ENCODE results near the gene NLRP11.

Gene NLRP11

DNA sequence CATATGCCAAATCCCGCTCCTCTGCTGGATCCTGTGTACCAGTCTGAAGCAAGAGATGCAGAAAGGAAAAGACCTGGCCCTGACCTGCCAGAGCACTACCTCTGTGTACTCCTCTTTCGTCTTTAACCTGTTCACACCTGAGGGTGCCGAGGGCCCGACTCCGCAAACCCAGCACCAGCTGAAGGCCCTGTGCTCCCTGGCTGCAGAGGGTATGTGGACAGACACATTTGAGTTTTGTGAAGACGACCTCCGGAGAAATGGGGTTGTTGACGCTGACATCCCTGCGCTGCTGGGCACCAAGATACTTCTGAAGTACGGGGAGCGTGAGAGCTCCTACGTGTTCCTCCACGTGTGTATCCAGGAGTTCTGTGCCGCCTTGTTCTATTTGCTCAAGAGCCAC lies 26.6 kb upstream of the NLRP11 start:
- TF ChIP-seq YY1 (IDR thresholded peaks at IDR 0.05; ENCODE audit: low read depth) (no peak), TCF12 (IDR thresholded peaks at IDR 0.05; ENCODE audit: low read depth) (no peak), TEAD4 (IDR thresholded peaks at IDR 0.05) (no peak), RAD21 (IDR thresholded peaks at IDR 0.05; ENCODE audit: low read depth) (no peak), FOXM1 (IDR thresholded peaks at IDR 0.05; ENCODE audit: borderline replicate concordance, low read depth) (no peak), CREB1 (IDR thresholded peaks at IDR 0.05; ENCODE audit: low read depth) (no peak), ZBTB7A (IDR thresholded peaks at IDR 0.05; ENCODE audit: low read depth) (no peak), NFIC (IDR thresholded peaks at IDR 0.05) (no peak), CEBPB (IDR thresholded peaks at IDR 0.05) (no peak), EGR1 (IDR thresholded peaks at IDR 0.05) (no peak), TAF1 (IDR thresholded peaks at IDR 0.05; ENCODE audit: low read depth) (no peak), EP300 (IDR thresholded peaks at IDR 0.05; ENCODE audit: borderline replicate concordance) (no peak)
- TF ChIP-seq, protein P1, sequence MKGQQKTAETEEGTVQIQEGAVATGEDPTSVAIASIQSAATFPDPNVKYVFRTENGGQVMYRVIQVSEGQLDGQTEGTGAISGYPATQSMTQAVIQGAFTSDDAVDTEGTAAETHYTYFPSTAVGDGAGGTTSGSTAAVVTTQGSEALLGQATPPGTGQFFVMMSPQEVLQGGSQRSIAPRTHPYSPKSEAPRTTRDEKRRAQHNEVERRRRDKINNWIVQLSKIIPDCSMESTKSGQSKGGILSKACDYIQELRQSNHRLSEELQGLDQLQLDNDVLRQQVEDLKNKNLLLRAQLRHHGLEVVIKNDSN (IDR thresholded peaks at IDR 0.05): no peak
- TF ChIP-seq, protein P2, sequence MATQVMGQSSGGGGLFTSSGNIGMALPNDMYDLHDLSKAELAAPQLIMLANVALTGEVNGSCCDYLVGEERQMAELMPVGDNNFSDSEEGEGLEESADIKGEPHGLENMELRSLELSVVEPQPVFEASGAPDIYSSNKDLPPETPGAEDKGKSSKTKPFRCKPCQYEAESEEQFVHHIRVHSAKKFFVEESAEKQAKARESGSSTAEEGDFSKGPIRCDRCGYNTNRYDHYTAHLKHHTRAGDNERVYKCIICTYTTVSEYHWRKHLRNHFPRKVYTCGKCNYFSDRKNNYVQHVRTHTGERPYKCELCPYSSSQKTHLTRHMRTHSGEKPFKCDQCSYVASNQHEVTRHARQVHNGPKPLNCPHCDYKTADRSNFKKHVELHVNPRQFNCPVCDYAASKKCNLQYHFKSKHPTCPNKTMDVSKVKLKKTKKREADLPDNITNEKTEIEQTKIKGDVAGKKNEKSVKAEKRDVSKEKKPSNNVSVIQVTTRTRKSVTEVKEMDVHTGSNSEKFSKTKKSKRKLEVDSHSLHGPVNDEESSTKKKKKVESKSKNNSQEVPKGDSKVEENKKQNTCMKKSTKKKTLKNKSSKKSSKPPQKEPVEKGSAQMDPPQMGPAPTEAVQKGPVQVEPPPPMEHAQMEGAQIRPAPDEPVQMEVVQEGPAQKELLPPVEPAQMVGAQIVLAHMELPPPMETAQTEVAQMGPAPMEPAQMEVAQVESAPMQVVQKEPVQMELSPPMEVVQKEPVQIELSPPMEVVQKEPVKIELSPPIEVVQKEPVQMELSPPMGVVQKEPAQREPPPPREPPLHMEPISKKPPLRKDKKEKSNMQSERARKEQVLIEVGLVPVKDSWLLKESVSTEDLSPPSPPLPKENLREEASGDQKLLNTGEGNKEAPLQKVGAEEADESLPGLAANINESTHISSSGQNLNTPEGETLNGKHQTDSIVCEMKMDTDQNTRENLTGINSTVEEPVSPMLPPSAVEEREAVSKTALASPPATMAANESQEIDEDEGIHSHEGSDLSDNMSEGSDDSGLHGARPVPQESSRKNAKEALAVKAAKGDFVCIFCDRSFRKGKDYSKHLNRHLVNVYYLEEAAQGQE (IDR thresholded peaks at IDR 0.05; ENCODE audit: low read depth): no peak
- TF ChIP-seq, protein P3, sequence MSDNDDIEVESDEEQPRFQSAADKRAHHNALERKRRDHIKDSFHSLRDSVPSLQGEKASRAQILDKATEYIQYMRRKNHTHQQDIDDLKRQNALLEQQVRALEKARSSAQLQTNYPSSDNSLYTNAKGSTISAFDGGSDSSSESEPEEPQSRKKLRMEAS (IDR thresholded peaks at IDR 0.05): no peak

DNA sequence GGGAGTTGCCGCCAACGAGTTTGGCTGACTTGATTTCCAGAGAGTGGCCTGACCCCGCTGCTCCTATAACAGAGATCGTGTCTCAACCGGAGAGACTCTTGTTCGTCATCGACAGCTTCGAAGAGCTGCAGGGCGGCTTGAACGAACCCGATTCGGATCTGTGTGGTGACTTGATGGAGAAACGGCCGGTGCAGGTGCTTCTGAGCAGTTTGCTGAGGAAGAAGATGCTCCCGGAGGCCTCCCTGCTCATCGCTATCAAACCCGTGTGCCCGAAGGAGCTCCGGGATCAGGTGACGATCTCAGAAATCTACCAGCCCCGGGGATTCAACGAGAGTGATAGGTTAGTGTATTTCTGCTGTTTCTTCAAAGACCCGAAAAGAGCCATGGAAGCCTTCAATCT lies 26.2 kb upstream of the NLRP11 start:
- TF ChIP-seq, protein P3 (IDR thresholded peaks at IDR 0.05): no peak
- TF ChIP-seq TCF12 (IDR thresholded peaks at IDR 0.05; ENCODE audit: low read depth): no peak
- no peak for TF ChIP-seq TAF1 (IDR thresholded peaks at IDR 0.05; ENCODE audit: low read depth)
- no peak for TF ChIP-seq FOXM1 (IDR thresholded peaks at IDR 0.05; ENCODE audit: borderline replicate concordance, low read depth)
- TF ChIP-seq, protein P2 (IDR thresholded peaks at IDR 0.05; ENCODE audit: low read depth): no peak
- TF ChIP-seq RAD21 (IDR thresholded peaks at IDR 0.05; ENCODE audit: low read depth): no peak
- TF ChIP-seq, protein P1 (IDR thresholded peaks at IDR 0.05): no peak
- TF ChIP-seq ZBTB7A (IDR thresholded peaks at IDR 0.05; ENCODE audit: low read depth): no peak
- no peak for TF ChIP-seq CREB1 (IDR thresholded peaks at IDR 0.05; ENCODE audit: low read depth)
- no peak for TF ChIP-seq YY1 (IDR thresholded peaks at IDR 0.05; ENCODE audit: low read depth)
- no peak for TF ChIP-seq EP300 (IDR thresholded peaks at IDR 0.05; ENCODE audit: borderline replicate concordance)
- no peak for TF ChIP-seq CEBPB (IDR thresholded peaks at IDR 0.05)
- TF ChIP-seq EGR1 (IDR thresholded peaks at IDR 0.05): no peak
- no peak for TF ChIP-seq NFIC (IDR thresholded peaks at IDR 0.05)
- no peak for TF ChIP-seq TEAD4 (IDR thresholded peaks at IDR 0.05)

DNA sequence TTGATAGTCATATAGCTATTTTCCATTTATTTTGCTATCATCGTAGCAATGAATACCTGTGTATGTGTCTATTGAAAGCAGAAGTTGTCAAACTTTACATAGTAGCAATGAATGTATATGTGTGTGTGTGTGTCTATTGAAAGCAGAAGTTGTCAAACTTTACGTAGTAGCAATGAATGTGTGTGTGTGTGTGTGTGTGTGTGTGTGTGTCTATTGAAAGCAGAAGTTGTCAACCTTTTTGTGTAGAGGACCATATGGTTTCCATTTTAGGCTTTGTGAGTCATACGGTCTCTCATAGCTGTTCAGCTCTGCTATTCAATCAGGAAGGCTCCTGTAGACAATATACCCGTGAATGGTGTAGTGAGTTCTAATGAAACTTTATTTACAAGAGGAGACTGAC lies 25.4 kb upstream of the NLRP11 start:
- TF ChIP-seq NFIC (IDR thresholded peaks at IDR 0.05) (no peak), TEAD4 (IDR thresholded peaks at IDR 0.05) (no peak), RAD21 (IDR thresholded peaks at IDR 0.05; ENCODE audit: low read depth) (no peak), CEBPB (IDR thresholded peaks at IDR 0.05) (no peak), ZBTB7A (IDR thresholded peaks at IDR 0.05; ENCODE audit: low read depth) (no peak), FOXM1 (IDR thresholded peaks at IDR 0.05; ENCODE audit: borderline replicate concordance, low read depth) (no peak), EGR1 (IDR thresholded peaks at IDR 0.05) (no peak), YY1 (IDR thresholded peaks at IDR 0.05; ENCODE audit: low read depth) (no peak)
- TF ChIP-seq, protein P3 (IDR thresholded peaks at IDR 0.05): no peak

DNA sequence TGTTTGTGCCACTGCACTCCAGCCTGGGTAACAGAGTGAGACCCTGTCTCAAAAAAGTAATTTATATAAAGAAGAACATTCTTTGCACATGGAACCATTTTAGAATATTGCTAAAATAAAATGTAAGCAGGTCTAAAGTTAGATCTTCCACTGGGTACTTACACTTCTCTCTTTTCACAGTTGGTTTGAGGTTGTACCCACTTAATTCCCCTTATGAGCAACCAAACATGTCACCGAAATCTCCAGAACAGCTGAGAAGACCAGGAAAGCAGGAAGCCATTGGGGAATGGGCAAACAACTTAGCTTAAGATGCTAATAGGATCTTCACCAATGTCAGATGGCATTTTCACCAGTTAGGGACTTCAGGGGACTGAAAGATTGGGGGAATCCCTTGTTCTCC lies 23.4 kb upstream of the NLRP11 start:
- TF ChIP-seq RAD21 (IDR thresholded peaks at IDR 0.05; ENCODE audit: low read depth) (no peak), TEAD4 (IDR thresholded peaks at IDR 0.05) (no peak), CREB1 (IDR thresholded peaks at IDR 0.05; ENCODE audit: low read depth) (no peak), FOXM1 (IDR thresholded peaks at IDR 0.05; ENCODE audit: borderline replicate concordance, low read depth) (no peak), EP300 (IDR thresholded peaks at IDR 0.05; ENCODE audit: borderline replicate concordance) (no peak), ZBTB7A (IDR thresholded peaks at IDR 0.05; ENCODE audit: low read depth) (no peak), TCF12 (IDR thresholded peaks at IDR 0.05; ENCODE audit: low read depth) (no peak), NFIC (IDR thresholded peaks at IDR 0.05) (no peak), EGR1 (IDR thresholded peaks at IDR 0.05) (no peak), CEBPB (IDR thresholded peaks at IDR 0.05) (no peak), YY1 (IDR thresholded peaks at IDR 0.05; ENCODE audit: low read depth) (no peak), TAF1 (IDR thresholded peaks at IDR 0.05; ENCODE audit: low read depth) (no peak)
- TF ChIP-seq, protein P3 (IDR thresholded peaks at IDR 0.05): no peak
- TF ChIP-seq, protein P2 (IDR thresholded peaks at IDR 0.05; ENCODE audit: low read depth): no peak
- TF ChIP-seq, protein P1 (IDR thresholded peaks at IDR 0.05): no peak

Data from Ishikawa (cell line).